RWPE2 (cell line): Measurements from ENCODE around the gene SRP9.

Source experiments
- ATAC-seq: fragments of 200-7000 bp; cut with Tn5 transposase; 3 replicates; pipeline ENCODE4 v1.9.1; 2021; ENCODE audit warnings: low read depth
- DNase-seq: peaks from one replicate; pipeline ENCODE4 v3.0.0-alpha.2; 2020; ENCODE audit warnings: low spot score
- H3K27ac ChIP-seq: fragments of 450-650 bp; 2 replicates; pipeline ENCODE4 v1.5.1; 2017; ENCODE audit warnings: mild to moderate bottlenecking; ENCODE audit not compliant: poor library complexity, severe bottlenecking
- H3K27me3 ChIP-seq: fragments of 250-450 bp; sonication (Bioruptor Pico); 2 replicates; pipeline ENCODE4 v1.5.1; 2021; ENCODE audit warnings: mild to moderate bottlenecking, moderate library complexity; ENCODE audit not compliant: insufficient read depth, poor library complexity, severe bottlenecking
- H3K36me3 ChIP-seq: fragments of 250-450 bp; sonication (Bioruptor Pico); 2 replicates; pipeline ENCODE4 v1.5.1; 2020; ENCODE audit warnings: low read depth, mild to moderate bottlenecking, moderate library complexity
- H3K4me1 ChIP-seq: fragments of 250-450 bp; sonication (Bioruptor Pico); 2 replicates; pipeline ENCODE4 v1.5.1; 2021; ENCODE audit warnings: mild to moderate bottlenecking, moderate library complexity; ENCODE audit not compliant: insufficient read depth, poor library complexity, severe bottlenecking
- H3K4me3 ChIP-seq: fragments of 250-450 bp; sonication (Bioruptor Pico); 2 replicates; pipeline ENCODE4 v1.5.1; 2021; ENCODE audit warnings: mild to moderate bottlenecking, moderate library complexity; ENCODE audit not compliant: severe bottlenecking
- H3K9me3 ChIP-seq: fragments of 250-450 bp; sonication (Bioruptor Pico); 2 replicates; pipeline ENCODE4 v1.5.1; 2021; ENCODE audit warnings: mild to moderate bottlenecking, moderate library complexity; ENCODE audit not compliant: severe bottlenecking
- TF ChIP-seq, protein P1 (sequence below): fragments of 450-650 bp; IDR thresholded peaks from one replicate; pipeline ENCODE4 v1.5.1; 2017; ENCODE audit warnings: mild to moderate bottlenecking, moderate library complexity; ENCODE audit not compliant: poor library complexity, severe bottlenecking

Gene SRP9

DNA sequence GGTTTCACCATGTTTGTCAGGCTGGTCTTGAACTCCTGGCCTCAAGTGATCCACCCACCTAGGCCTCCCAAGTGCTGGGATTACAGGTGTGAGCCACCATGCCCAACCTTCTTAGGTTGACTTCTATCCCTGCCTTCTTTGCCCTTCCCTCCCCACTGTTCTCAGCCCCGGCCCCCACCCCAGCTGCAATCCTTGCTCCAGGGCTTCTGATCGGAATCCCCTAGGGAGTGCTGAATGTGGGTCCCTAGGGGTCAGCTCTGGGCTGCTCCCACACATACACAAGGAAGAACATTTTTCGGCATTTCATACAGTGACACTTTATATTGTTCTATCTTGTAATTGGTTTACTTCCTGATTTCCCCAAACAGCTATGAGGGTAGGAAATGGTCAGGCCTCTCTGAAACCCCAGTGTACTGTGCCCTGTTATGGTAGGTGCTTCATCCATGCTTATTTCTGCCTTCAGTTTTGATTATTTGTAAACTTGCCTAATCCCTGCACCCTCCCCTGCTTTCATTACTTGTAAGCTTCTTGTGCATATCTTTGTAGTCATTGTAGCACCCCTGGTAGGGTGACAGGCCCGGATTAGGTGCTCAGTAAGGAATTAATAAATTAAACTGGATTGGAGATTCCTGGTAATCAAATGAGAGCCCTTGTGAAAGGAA is 5.8 kb upstream of the SRP9 start:
- no peaks in the 10 kb centered on the region for H3K36me3 ChIP-seq
- H3K27me3 ChIP-seq, result no peaks in the 10 kb centered on the region
- H3K4me3 ChIP-seq, result no peak overlapping the region
- no peak for DNase-seq
- no peaks in the 10 kb centered on the region for H3K9me3 ChIP-seq
- TF ChIP-seq, protein P1, sequence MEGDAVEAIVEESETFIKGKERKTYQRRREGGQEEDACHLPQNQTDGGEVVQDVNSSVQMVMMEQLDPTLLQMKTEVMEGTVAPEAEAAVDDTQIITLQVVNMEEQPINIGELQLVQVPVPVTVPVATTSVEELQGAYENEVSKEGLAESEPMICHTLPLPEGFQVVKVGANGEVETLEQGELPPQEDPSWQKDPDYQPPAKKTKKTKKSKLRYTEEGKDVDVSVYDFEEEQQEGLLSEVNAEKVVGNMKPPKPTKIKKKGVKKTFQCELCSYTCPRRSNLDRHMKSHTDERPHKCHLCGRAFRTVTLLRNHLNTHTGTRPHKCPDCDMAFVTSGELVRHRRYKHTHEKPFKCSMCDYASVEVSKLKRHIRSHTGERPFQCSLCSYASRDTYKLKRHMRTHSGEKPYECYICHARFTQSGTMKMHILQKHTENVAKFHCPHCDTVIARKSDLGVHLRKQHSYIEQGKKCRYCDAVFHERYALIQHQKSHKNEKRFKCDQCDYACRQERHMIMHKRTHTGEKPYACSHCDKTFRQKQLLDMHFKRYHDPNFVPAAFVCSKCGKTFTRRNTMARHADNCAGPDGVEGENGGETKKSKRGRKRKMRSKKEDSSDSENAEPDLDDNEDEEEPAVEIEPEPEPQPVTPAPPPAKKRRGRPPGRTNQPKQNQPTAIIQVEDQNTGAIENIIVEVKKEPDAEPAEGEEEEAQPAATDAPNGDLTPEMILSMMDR, result no peak
- ATAC-seq, result no peak
- peaks cover 10% of the 10 kb centered on the region for H3K4me1 ChIP-seq
- no peak overlapping the region for H3K27ac ChIP-seq

DNA sequence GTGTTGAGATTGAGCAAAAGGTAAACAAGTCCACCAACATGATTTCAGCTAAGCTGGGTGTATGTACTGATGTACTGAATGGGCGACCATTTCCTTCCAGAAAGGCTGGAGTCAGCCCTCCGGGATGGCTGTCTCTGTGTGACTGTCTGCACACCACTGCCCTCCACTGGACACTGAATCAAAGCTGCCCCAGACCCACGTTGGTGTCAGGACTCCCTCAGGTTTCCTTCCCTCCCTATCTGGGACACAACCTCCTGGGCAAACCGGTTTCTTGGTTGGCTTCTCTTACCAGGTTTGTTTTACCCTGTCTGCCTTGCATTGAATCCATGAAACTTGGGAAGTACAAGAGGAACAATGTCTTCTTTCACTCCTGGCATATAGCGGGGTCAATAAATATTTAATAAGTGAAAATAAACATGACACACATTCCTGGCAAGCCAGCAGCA is 5.3 kb upstream of the SRP9 start:
- no peaks in the 10 kb centered on the region for H3K9me3 ChIP-seq
- DNase-seq, result no peak
- H3K4me1 ChIP-seq, result peaks cover 12% of the 10 kb centered on the region
- no peak overlapping the region for H3K4me3 ChIP-seq
- TF ChIP-seq, protein P1, result peak; percentile 80
- no peak overlapping the region for H3K27ac ChIP-seq
- no peaks in the 10 kb centered on the region for H3K36me3 ChIP-seq
- H3K27me3 ChIP-seq, result no peaks in the 10 kb centered on the region
- peak; percentile 94 for ATAC-seq

DNA sequence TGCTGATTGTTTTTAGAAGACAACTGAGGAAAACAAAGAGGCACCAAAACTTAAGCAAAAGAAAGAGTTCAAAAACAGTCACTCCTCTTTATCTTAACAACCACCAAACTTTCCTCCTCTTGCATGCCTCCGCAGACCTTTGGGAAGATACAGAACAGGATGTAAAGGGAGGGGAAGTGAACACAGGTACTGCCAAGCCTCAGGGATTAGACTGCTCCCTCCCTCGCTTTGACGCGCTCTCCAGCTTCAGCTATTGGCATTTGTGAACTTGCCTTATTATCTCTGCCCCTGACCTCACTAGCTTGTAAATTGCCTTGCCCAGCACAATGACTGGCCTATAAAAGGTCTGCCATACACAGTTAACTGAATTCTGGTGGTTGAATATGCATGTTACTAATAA is 4.8 kb upstream of the SRP9 start:
- Histone ChIP-seq H3K9me3 (no peaks in the 10 kb centered on the region), H3K27ac (no peak overlapping the region), H3K27me3 (no peaks in the 10 kb centered on the region), H3K4me1 (peaks cover 8% of the 10 kb centered on the region), H3K36me3 (no peaks in the 10 kb centered on the region), H3K4me3 (no peak overlapping the region)
- DNase-seq (no peak), ATAC-seq (no peak)
- TF ChIP-seq, protein P1, result no peak

DNA sequence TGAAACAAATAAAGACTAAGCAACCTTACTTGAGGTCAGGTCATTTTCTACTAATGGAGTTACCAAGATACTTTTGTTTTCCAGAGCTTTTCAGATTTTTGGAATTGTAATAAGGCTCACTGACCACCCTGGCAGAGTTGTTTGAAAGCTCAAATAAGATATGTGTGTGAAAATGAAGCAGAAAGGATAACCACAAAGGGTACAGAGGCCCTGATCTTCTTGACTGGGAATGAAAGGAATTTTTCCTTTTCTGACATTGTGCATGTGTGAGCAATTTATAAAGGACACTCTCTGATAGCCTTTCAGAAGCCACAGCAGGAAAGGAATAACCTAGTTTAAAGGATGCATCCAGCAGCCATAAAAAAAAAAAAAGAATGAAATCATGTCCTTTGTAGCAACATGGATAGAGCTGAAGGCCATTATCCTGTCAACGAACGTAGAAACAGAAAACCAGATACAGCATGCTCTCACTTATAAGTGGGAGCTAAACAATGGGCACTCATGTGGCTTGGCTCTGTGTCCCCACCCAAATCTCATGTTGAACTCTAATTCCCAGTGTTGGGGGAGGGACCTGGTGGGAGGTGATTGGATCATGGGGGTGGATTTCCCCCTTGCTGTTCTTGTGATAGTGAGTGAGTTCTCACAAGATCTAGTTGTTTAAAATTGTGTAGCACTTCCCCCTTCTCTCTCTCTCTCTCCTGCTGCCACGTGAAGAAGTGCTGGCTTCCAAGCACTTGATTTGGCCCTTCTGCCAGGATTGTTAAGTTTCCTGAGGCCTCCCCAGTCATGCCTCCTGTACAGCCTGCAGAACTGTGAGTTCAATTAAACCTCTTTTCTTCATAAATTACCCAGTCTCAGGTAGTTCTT is 3.1 kb upstream of the SRP9 start:
- TF ChIP-seq, protein P1, result no peak
- no peak for ATAC-seq
- Histone ChIP-seq H3K27ac (no peak overlapping the region), H3K9me3 (no peaks in the 10 kb centered on the region), H3K36me3 (peaks cover 6% of the 10 kb centered on the region; the same call in 1 of the 2 replicates), H3K27me3 (no peaks in the 10 kb centered on the region), H3K4me1 (peaks cover 6% of the 10 kb centered on the region), H3K4me3 (no peak overlapping the region)
- no peak for DNase-seq
